ENCODE results near the gene SPG7. TPM values are rescaled to one million over a fixed set of nuclear protein-coding genes. Genes with fewer than 3 reads are reported as not detected.

Gene SPG7
- total and polyA plus RNA-seq, 2 of the 4 experiments (the other 2 are of a cell fraction): 94.6 to 96.8 TPM

- H4K5ac ChIP-seq (ENCODE audit: low read depth, low read length): no peak overlapping the region
- H2BK20ac ChIP-seq (ENCODE audit: low read depth, low read length): no peak overlapping the region
- 95% methylated on average over 22 of the region's 34 CpGs; no CpG with 5 or more reads in 1 of the 2 experiments for WGBS, 2 experiments (ENCODE audit: extremely low coverage in 2 of 2, insufficient read length in 1 of 2)
- no peaks in the 10 kb centered on the region for H3K9me3 ChIP-seq (ENCODE audit: control insufficient read depth, insufficient read depth, low read length)
- no peak overlapping the region for H2BK120ac ChIP-seq (ENCODE audit: low read depth, low read length)
- no peak overlapping the region for H3K4ac ChIP-seq (ENCODE audit: low read depth, low read length)
- intact Hi-C loops (cut with micrococcal nuclease): no loop called here
- H2AK5ac ChIP-seq (ENCODE audit: low read depth, low read length): peak overlapping the region; percentile 37; the same call in 1 of the 2 replicates
- DNase-seq (no peak), ATAC-seq (ENCODE audit: low read depth) (no peak)
- peaks cover 15% of the 10 kb centered on the region for H4K20me1 ChIP-seq (ENCODE audit: insufficient read depth, low read length)
- H3K18ac ChIP-seq (ENCODE audit: low read depth, low read length): no peak overlapping the region
- peaks cover 8% of the 10 kb centered on the region for H3K9me1 ChIP-seq (ENCODE audit: insufficient read depth, low read length)
- ChIA-PET POLR2A (ENCODE audit: unreplicated experiment) (no interaction called here), CTCF (no interaction called here)
- H3K23ac ChIP-seq (ENCODE audit: low read depth, low read length): no peak overlapping the region
- no peak overlapping the region for H2BK5ac ChIP-seq (ENCODE audit: low read depth, low read length, poor library complexity, severe bottlenecking)
- dilution Hi-C loops (cut with HindIII; ENCODE audit: low sequenced_read_pairs, unreplicated experiment): no loop called here
- no peak overlapping the region for H3K9ac ChIP-seq (ENCODE audit: low read depth, low read length)
- peaks cover 4% of the 10 kb centered on the region; the same call in 1 of the 2 replicates for H3K27me3 ChIP-seq (ENCODE audit: control insufficient read depth, insufficient read depth, low read length)
- no peaks in the 10 kb centered on the region for H3K79me1 ChIP-seq (ENCODE audit: low read depth in 1 of 2, low read length in 2 of 2)
- peaks cover 12% of the 10 kb centered on the region for H3K4me1 ChIP-seq (ENCODE audit: control insufficient read depth, insufficient read depth, low read length)
- TF ChIP-seq POLR2A (IDR thresholded peaks at IDR 0.05; ENCODE audit: low read depth, low read length) (no peak), CTCF (conservative IDR thresholded peaks at IDR 0.05; ENCODE audit: low read depth, low read length) (no peak), BHLHE40 (IDR thresholded peaks at IDR 0.05; ENCODE audit: low read depth, low read length) (no peak), RAD21 (IDR thresholded peaks at IDR 0.05; ENCODE audit: low read length) (no peak), MAZ (IDR thresholded peaks at IDR 0.05; ENCODE audit: borderline replicate concordance, low read depth, low read length) (no peak), MAFK (IDR thresholded peaks at IDR 0.05; ENCODE audit: low read depth, low read length) (no peak), RFX5 (IDR thresholded peaks at IDR 0.05; ENCODE audit: low read depth, low read length) (no peak), CEBPB (IDR thresholded peaks at IDR 0.05; ENCODE audit: low read depth, low read length) (no peak), SMC3 (IDR thresholded peaks at IDR 0.05; ENCODE audit: low read depth, low read length) (no peak), MXI1 (IDR thresholded peaks at IDR 0.05; ENCODE audit: borderline replicate concordance, low read depth, low read length) (no peak), CHD1 (IDR thresholded peaks at IDR 0.05; ENCODE audit: low read depth, low read length) (no peak), ELK1 (IDR thresholded peaks at IDR 0.05; ENCODE audit: borderline replicate concordance, low read depth, low read length) (no peak), RCOR1 (IDR thresholded peaks at IDR 0.05; ENCODE audit: insufficient replicate concordance, low read length) (no peak), USF2 (IDR thresholded peaks at IDR 0.05; ENCODE audit: low read depth, low read length) (no peak), FOS (IDR thresholded peaks at IDR 0.05; ENCODE audit: low read depth, low read length) (no peak), NFE2L2 (IDR thresholded peaks at IDR 0.05; ENCODE audit: low read depth, low read length) (no peak)
- BruUV-seq (replicated peaks): no TSS peak
- in situ Hi-C loops (cut with MboI; ENCODE audit: low sequenced_read_pairs): no loop called here
- no peak overlapping the region for H3K56ac ChIP-seq (ENCODE audit: extremely low read depth, insufficient read depth, low read length)
- no peaks in the 10 kb centered on the region for H3K36me3 ChIP-seq (ENCODE audit: control insufficient read depth, insufficient read depth, low read length)
- H2BK15ac ChIP-seq (ENCODE audit: low read depth, low read length): no peak overlapping the region
- no peak overlapping the region for H3K4me2 ChIP-seq (ENCODE audit: low read depth, low read length)
- H4K8ac ChIP-seq (ENCODE audit: low read depth in 2 of 2, low read length in 2 of 2): no peak overlapping the region
- no peak overlapping the region for H2AFZ ChIP-seq (replicated peaks; ENCODE audit: low read length, poor library complexity)
- H2AK9ac ChIP-seq (replicated peaks; ENCODE audit: low read depth, low read length, poor library complexity): peak overlapping the region; percentile 57
- no peak overlapping the region for H4K91ac ChIP-seq (ENCODE audit: insufficient read depth, low read depth, low read length)
- no peak overlapping the region for H3K27ac ChIP-seq (ENCODE audit: insufficient read depth, low read length)
- no peak overlapping the region for H3K4me3 ChIP-seq (ENCODE audit: insufficient read depth, low read depth, low read length)
- H3K14ac ChIP-seq (replicated peaks; ENCODE audit: low read depth, low read length): no peak overlapping the region
Measured at GRCh38 chr16:89605186-89605970, 97.2 kb downstream of the SPG7 start.

Measured in IMR-90 (cell line).